OCI-LY7 (cell line): ENCODE measurements around the gene HAL. TPM values are rescaled to one million over a fixed set of nuclear protein-coding genes. Genes with fewer than 3 reads are reported as not detected.

ENCODE experiments used
- BruUV-seq: library from RNA; stranded (reverse); fragments of 400-500 nt; replicated peaks from 2 replicates; lab custom pipeline; 2021; lab: Mats Ljungman, UMichigan
- CTCF ChIA-PET: fragments of 300-600 bp; sonication (Branson Sonifier 250); formaldehyde crosslinking; loops from one replicate; lab custom pipeline; 2022; ENCODE audit warnings: antibody characterized with exemption; ENCODE audit not compliant: unreplicated experiment; lab: Charles Lee
- POLR2A ChIA-PET: fragments of 300-600 bp; sonication (Branson Sonifier 250); formaldehyde crosslinking; loops from one replicate; lab custom pipeline; 2022; ENCODE audit warnings: antibody characterized with exemption; lab: Charles Lee
- DNase-seq: peaks from one replicate; pipeline ENCODE4 v3.0.0-alpha.2; 2015; ENCODE audit warnings: low spot score
- H2AFZ ChIP-seq: fragments of 200-600 bp; sonication (generic), shearing (Covaris generic); 2 replicates; pipeline ENCODE4 v1.6.1; 2014; ENCODE audit warnings: mild to moderate bottlenecking, antibody characterized with exemption, low read length, moderate library complexity
- H3K27ac ChIP-seq: fragments of 200-600 bp; sonication (generic); 2 replicates; pipeline ENCODE4 v1.5.1; 2014; ENCODE audit warnings: mixed run types, low read depth, mild to moderate bottlenecking, moderate library complexity, low read length, inconsistent platforms; ENCODE audit not compliant: poor library complexity, severe bottlenecking
- H3K36me3 ChIP-seq: fragments of 200-600 bp; sonication (generic); 2 replicates; pipeline ENCODE4 v1.6.1; 2014; ENCODE audit warnings: mild to moderate bottlenecking, antibody characterized with exemption, low read length, moderate library complexity, mixed read lengths; ENCODE audit not compliant: insufficient read depth
- H3K4me1 ChIP-seq: fragments of 200-600 bp; sonication (generic); 2 replicates; pipeline ENCODE4 v1.5.1; 2014; ENCODE audit warnings: mild to moderate bottlenecking, low read length; ENCODE audit not compliant: insufficient read depth, poor library complexity, severe bottlenecking
- H3K4me2 ChIP-seq: fragments of 200-600 bp; sonication (generic); 2 replicates; pipeline ENCODE4 v1.6.1; 2014; ENCODE audit warnings: mild to moderate bottlenecking, low read length
- H3K4me3 ChIP-seq: fragments of 200-600 bp; sonication (generic); 2 replicates; pipeline ENCODE4 v1.5.1; 2014; ENCODE audit warnings: mild to moderate bottlenecking, low read depth, low read length; ENCODE audit not compliant: poor library complexity, severe bottlenecking
- H3K79me2 ChIP-seq: fragments of 200-600 bp; sonication (generic); 2 replicates; pipeline ENCODE4 v1.6.1; 2016; ENCODE audit warnings: low read depth, mild to moderate bottlenecking, low read length, moderate library complexity, mixed read lengths; ENCODE audit not compliant: insufficient read depth
- H3K9me2 ChIP-seq: fragments of 200-600 bp; sonication (generic); 2 replicates; pipeline ENCODE4 v1.6.1; 2016; ENCODE audit warnings: mild to moderate bottlenecking, low read length, mixed read lengths; ENCODE audit not compliant: insufficient read depth
- H3K9me3 ChIP-seq: fragments of 200-600 bp; sonication (generic); 2 replicates; pipeline ENCODE4 v1.6.1; 2014; ENCODE audit warnings: mild to moderate bottlenecking, mixed run types, low read length, mixed read lengths
- H4K20me1 ChIP-seq: fragments of 200-600 bp; sonication (generic); 2 replicates; pipeline ENCODE4 v1.6.1; 2014; ENCODE audit warnings: mild to moderate bottlenecking, antibody characterized with exemption, low read length, moderate library complexity, mixed read lengths; ENCODE audit not compliant: insufficient read depth
- CTCF ChIP-seq: fragments of 200-600 bp; sonication (generic); conservative IDR thresholded peaks from 2 replicates; pipeline ENCODE4 v1.5.1; 2014; ENCODE audit warnings: mild to moderate bottlenecking, antibody characterized with exemption, low read length, moderate library complexity, mixed read lengths
- EZH2phosphoT487 ChIP-seq: fragments of 200-600 bp; sonication (generic); IDR thresholded peaks from 2 replicates; pipeline ENCODE4 v1.6.1; 2018; ENCODE audit warnings: low read depth, borderline replicate concordance, mild to moderate bottlenecking, mixed run types, antibody characterized with exemption, low read length, moderate library complexity, mixed read lengths
- intact Hi-C: fragments of 100-400 bp; cut with micrococcal nuclease; formaldehyde crosslinking; loops from one replicate; pipeline ENCODE4 v1.10.0; 2022; ENCODE audit not compliant: unreplicated experiment
- total RNA-seq, 2 experiments: library from RNA; depleted of rRNA in 1 of 2; stranded (reverse); fragments of >200 nt in 1 of 2; shearing (Covaris generic) in 1 of 2; gene quantifications; 2 replicates each; pipeline ENCODE4 v1.2.3, GENCODE V29; 2014 to 2022

Gene HAL
- total RNA-seq, 2 experiments from 2014 or later, result 0.25 to 1.4 TPM

GRCh38 chr12:96020314-96021003, 24.3 kb upstream of the HAL start:
- H3K9me2 ChIP-seq, result no peaks in the 10 kb centered on the region
- H3K79me2 ChIP-seq, result no peaks in the 10 kb centered on the region; the same call in 1 of the 2 replicates
- H3K4me1 ChIP-seq, result peaks cover 32% of the 10 kb centered on the region
- peak overlapping the region; percentile 93 for H3K27ac ChIP-seq
- H4K20me1 ChIP-seq, result no peaks in the 10 kb centered on the region
- ChIA-PET CTCF (interaction anchor here (1.1 to 1.3 kb wide), 2 partner anchors 20 to 22 kb away, joined by 3 to 4 read pairs; no protein-coding TSS in a partner anchor), POLR2A (interaction anchor here (0.7 to 3.7 kb wide), 14 partner anchors 8 to 195 kb away, joined by 3 to 35 read pairs (median 5); partner anchors contain the start of genes AMDHD1, CCDC38 and LTA4H)
- intact Hi-C loops, result loop anchor here (2.0 to 5.0 kb wide), 2 partner anchors 14 to 78 kb away; partner anchors contain the start of genes AMDHD1, CCDC38 and LTA4H
- peak overlapping the region; percentile 49 for H3K4me3 ChIP-seq
- no TSS peak for BruUV-seq
- H3K9me3 ChIP-seq, result no peaks in the 10 kb centered on the region
- peak overlapping the region; percentile 73; the same call in 1 of the 2 replicates for H2AFZ ChIP-seq
- peak overlapping the region; percentile 72 for H3K4me2 ChIP-seq
- H3K36me3 ChIP-seq, result peaks cover 81% of the 10 kb centered on the region
- TF ChIP-seq CTCF (no peak), EZH2phosphoT487 (no peak)
- peak; percentile 82 for DNase-seq

- no peaks in the 10 kb centered on the region for H3K79me2 ChIP-seq
- ChIA-PET CTCF (no interaction called here), POLR2A (interaction anchor here (0.7 kb wide), 1 partner anchor 338 kb away, joined by 3 read pairs; no protein-coding TSS in a partner anchor)
- intact Hi-C loops, result no loop called here
- H4K20me1 ChIP-seq, result no peaks in the 10 kb centered on the region
- H3K4me1 ChIP-seq, result peaks cover 16% of the 10 kb centered on the region
- DNase-seq, result no peak
- H3K36me3 ChIP-seq, result peaks cover 85% of the 10 kb centered on the region
- no peaks in the 10 kb centered on the region for H3K9me3 ChIP-seq
- TF ChIP-seq EZH2phosphoT487 (no peak), CTCF (peak; percentile 58; the same call in 1 of the 2 replicates)
- no peak overlapping the region for H3K27ac ChIP-seq
- no peak overlapping the region for H3K4me3 ChIP-seq
- no peak overlapping the region for H2AFZ ChIP-seq
- H3K9me2 ChIP-seq, result no peaks in the 10 kb centered on the region
- BruUV-seq, result no TSS peak
- H3K4me2 ChIP-seq, result no peak overlapping the region
Observed at GRCh38 chr12:96015672-96016071, 19.5 kb upstream of the HAL start.
